Fibroblast of lung (primary cell): Measurements from ENCODE around the gene OR56A5.

Experiments
- CTCF ChIP-seq, 2 donors: IDR thresholded peaks in 1 of 2; conservative IDR thresholded peaks in 1 of 2; 1 replicate in 1 of 2; 2 replicates in 1 of 2; pipeline ENCODE4 v1.5.1; 2011 to 2012; ENCODE audit warnings: low read length in 2 of 2, control low read depth in 1 of 2, inconsistent platforms in 1 of 2, low read depth in 1 of 2, mild to moderate bottlenecking in 1 of 2
- EZH2 ChIP-seq: IDR thresholded peaks from 2 replicates; pipeline ENCODE4 v1.5.1; 2012; ENCODE audit warnings: low read length, control low read depth, mild to moderate bottlenecking; ENCODE audit errors: missing control alignments

DNA sequence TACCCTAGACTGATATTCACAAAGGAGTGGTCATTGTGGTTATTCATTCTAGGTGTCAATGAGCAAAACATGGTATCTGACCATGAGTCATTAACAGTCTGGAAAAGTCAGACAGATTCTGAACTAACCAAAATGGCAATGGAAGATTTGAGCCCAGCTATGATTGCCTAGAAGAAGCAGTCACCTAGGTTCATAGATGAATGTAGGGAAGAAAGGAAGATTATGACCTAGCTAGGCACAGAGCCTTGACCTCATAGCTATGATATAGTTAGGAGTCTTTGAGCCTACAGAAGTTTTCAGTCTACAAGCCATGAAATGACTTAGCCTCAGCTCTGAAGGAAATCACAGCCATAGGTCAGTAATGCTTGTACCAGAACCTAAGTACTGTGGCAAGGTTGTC, 38.1 kb upstream of the OR56A5 start:
- no peak for TF ChIP-seq CTCF (conservative IDR thresholded peaks at IDR 0.05 in 1 of 2, IDR thresholded peaks at IDR 0.05 in 1 of 2; ENCODE audit: low read depth in 1 of 2, low read length in 2 of 2)
- no peak for TF ChIP-seq EZH2
